OCI-LY1 (cell line): ENCODE results near the gene CREB3L4.

Source experiments
- H2AFZ ChIP-seq: fragments of 200-600 bp; sonication (generic), shearing (Covaris generic); 2 replicates; pipeline ENCODE4 v1.6.0; 2014; ENCODE audit warnings: antibody characterized with exemption, mild to moderate bottlenecking, low read length
- H3F3A ChIP-seq: fragments of 200-600 bp; sonication (generic), shearing (Covaris generic); 2 replicates; pipeline ENCODE4 v1.6.0; 2014; ENCODE audit warnings: mild to moderate bottlenecking, antibody characterized with exemption, low read length, moderate library complexity; ENCODE audit not compliant: insufficient read depth
- H3K27ac ChIP-seq: fragments of 200-600 bp; sonication (generic); 2 replicates; pipeline ENCODE4 v1.5.1; 2014; ENCODE audit warnings: low read length, mixed run types, mild to moderate bottlenecking, low read depth; ENCODE audit not compliant: poor library complexity, severe bottlenecking
- H3K27me3 ChIP-seq: fragments of 200-600 bp; sonication (generic); 2 replicates; pipeline ENCODE4 v1.6.0; 2014; ENCODE audit warnings: antibody characterized with exemption, mild to moderate bottlenecking, low read length, moderate library complexity; ENCODE audit not compliant: insufficient read depth
- H3K36me3 ChIP-seq: fragments of 200-600 bp; sonication (generic); 2 replicates; pipeline ENCODE4 v1.6.1; 2014; ENCODE audit warnings: mild to moderate bottlenecking, antibody characterized with exemption, low read length, moderate library complexity, mixed read lengths; ENCODE audit not compliant: insufficient read depth
- H3K4me1 ChIP-seq: fragments of 200-600 bp; sonication (generic); 2 replicates; pipeline ENCODE4 v1.5.1; 2014; ENCODE audit warnings: mild to moderate bottlenecking, low read length, moderate library complexity; ENCODE audit not compliant: insufficient read depth, severe bottlenecking
- H3K4me2 ChIP-seq: fragments of 200-600 bp; sonication (generic), shearing (Covaris generic); 2 replicates; pipeline ENCODE4 v1.6.1; 2014; ENCODE audit warnings: low read length
- H3K4me3 ChIP-seq: fragments of 200-600 bp; sonication (generic); 2 replicates; pipeline ENCODE4 v1.5.1; 2014; ENCODE audit warnings: low read length, low read depth, mild to moderate bottlenecking, mixed read lengths; ENCODE audit not compliant: poor library complexity, severe bottlenecking
- H3K79me2 ChIP-seq: fragments of 200-600 bp; shearing (Covaris generic); 2 replicates; pipeline ENCODE4 v1.6.1; 2016; ENCODE audit warnings: mixed run types, low read length, mixed read lengths; ENCODE audit not compliant: insufficient read depth
- H3K9ac ChIP-seq: fragments of 200-600 bp; sonication (generic), shearing (Covaris generic); 2 replicates; pipeline ENCODE4 v1.6.1; 2014; ENCODE audit warnings: mild to moderate bottlenecking, low read length, mixed read lengths
- H3K9me2 ChIP-seq: fragments of 200-600 bp; sonication (generic), shearing (Covaris generic); 2 replicates; pipeline ENCODE4 v1.6.1; 2014; ENCODE audit warnings: low read depth, mild to moderate bottlenecking, low read length, mixed read lengths
- H3K9me3 ChIP-seq: fragments of 200-600 bp; shearing (Covaris generic); 2 replicates; pipeline ENCODE4 v1.6.1; 2014; ENCODE audit warnings: low read length, mixed read lengths
- H4K20me1 ChIP-seq: fragments of 200-600 bp; sonication (generic), shearing (Covaris generic); 2 replicates; pipeline ENCODE4 v1.6.0; 2016; ENCODE audit warnings: mild to moderate bottlenecking, low read length; ENCODE audit not compliant: insufficient read depth
- EZH2 ChIP-seq: fragments of 200-600 bp; sonication (generic), shearing (Covaris generic); IDR thresholded peaks from 2 replicates; pipeline ENCODE4 v1.8.0; 2017; ENCODE audit warnings: borderline replicate concordance, mixed run types, mild to moderate bottlenecking, antibody characterized with exemption, low read length, moderate library complexity, mixed read lengths
- TF ChIP-seq, protein P1 (sequence below): fragments of 200-600 bp; sonication (generic), shearing (Covaris generic); IDR thresholded peaks from 2 replicates; pipeline ENCODE4 v1.5.1; 2017; ENCODE audit warnings: mild to moderate bottlenecking, antibody characterized with exemption, low read length, moderate library complexity, mixed read lengths

The CREB3L4 gene

GRCh38 chr1:153934746-153935145 lies 33.0 kb upstream of the CREB3L4 start:
- no peak overlapping the region for H3K9ac ChIP-seq
- H3F3A ChIP-seq: no peaks in the 10 kb centered on the region
- H4K20me1 ChIP-seq: no peaks in the 10 kb centered on the region
- no peak overlapping the region for H3K4me2 ChIP-seq
- H3K27me3 ChIP-seq: no peaks in the 10 kb centered on the region
- no peaks in the 10 kb centered on the region for H3K9me2 ChIP-seq
- no peaks in the 10 kb centered on the region for H3K79me2 ChIP-seq
- TF ChIP-seq EZH2: no peak
- TF ChIP-seq, protein P1, sequence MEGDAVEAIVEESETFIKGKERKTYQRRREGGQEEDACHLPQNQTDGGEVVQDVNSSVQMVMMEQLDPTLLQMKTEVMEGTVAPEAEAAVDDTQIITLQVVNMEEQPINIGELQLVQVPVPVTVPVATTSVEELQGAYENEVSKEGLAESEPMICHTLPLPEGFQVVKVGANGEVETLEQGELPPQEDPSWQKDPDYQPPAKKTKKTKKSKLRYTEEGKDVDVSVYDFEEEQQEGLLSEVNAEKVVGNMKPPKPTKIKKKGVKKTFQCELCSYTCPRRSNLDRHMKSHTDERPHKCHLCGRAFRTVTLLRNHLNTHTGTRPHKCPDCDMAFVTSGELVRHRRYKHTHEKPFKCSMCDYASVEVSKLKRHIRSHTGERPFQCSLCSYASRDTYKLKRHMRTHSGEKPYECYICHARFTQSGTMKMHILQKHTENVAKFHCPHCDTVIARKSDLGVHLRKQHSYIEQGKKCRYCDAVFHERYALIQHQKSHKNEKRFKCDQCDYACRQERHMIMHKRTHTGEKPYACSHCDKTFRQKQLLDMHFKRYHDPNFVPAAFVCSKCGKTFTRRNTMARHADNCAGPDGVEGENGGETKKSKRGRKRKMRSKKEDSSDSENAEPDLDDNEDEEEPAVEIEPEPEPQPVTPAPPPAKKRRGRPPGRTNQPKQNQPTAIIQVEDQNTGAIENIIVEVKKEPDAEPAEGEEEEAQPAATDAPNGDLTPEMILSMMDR: no peak
- H3K36me3 ChIP-seq: peaks cover 85% of the 10 kb centered on the region
- no peaks in the 10 kb centered on the region for H3K4me1 ChIP-seq
- H3K4me3 ChIP-seq: no peak overlapping the region
- H3K9me3 ChIP-seq: no peaks in the 10 kb centered on the region
- H3K27ac ChIP-seq: no peak overlapping the region
- H2AFZ ChIP-seq: no peak overlapping the region

DNA sequence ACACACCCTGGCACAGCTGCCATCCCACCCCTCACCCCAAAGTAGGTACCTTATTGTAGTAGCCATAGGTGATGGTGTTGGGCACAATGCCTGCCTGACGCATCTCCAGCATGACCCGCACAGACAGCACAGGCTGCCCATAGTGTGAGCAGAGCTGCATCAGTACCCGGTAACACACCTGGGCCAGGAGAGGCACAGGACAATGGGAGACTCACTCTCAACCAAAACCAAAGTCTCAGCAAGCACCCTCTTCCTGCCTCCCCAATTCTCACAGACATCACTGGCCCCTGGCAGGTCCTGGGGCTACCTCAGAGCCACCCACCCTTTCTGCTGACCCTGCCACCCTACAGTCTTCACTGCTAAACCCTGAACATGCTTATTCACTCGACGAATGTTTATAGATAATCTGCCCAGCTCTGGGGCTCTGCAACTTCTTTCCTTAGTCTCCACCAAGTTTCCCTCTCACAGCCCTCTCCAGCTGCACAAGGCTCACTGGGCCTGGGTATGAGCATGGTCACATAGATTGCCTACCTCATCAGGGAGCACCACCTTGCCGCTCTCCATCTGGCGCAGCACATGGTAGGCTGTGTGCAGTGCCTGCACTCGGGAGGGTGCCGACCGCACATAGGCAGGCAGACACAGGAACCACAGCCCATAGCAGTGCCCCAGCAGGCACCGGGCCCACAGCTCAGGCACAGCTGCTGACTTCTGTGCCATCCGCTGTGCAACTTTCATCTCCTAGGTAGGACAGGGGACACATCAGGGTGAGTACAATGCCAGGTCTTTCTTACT lies 31.5 kb upstream of the CREB3L4 start:
- no peaks in the 10 kb centered on the region for H3F3A ChIP-seq
- H3K9ac ChIP-seq: no peak overlapping the region
- no peaks in the 10 kb centered on the region for H3K27me3 ChIP-seq
- no peak overlapping the region for H3K4me2 ChIP-seq
- no peak overlapping the region for H3K27ac ChIP-seq
- peaks cover 87% of the 10 kb centered on the region for H3K36me3 ChIP-seq
- no peaks in the 10 kb centered on the region for H3K4me1 ChIP-seq
- H2AFZ ChIP-seq: no peak overlapping the region
- no peaks in the 10 kb centered on the region for H3K9me3 ChIP-seq
- no peaks in the 10 kb centered on the region for H4K20me1 ChIP-seq
- H3K4me3 ChIP-seq: no peak overlapping the region
- no peaks in the 10 kb centered on the region for H3K79me2 ChIP-seq
- TF ChIP-seq, protein P1: no peak
- no peak for TF ChIP-seq EZH2
- H3K9me2 ChIP-seq: no peaks in the 10 kb centered on the region

GRCh38 chr1:153937331-153937730 lies 30.4 kb upstream of the CREB3L4 start:
- no peak overlapping the region for H3K4me2 ChIP-seq
- no peaks in the 10 kb centered on the region for H4K20me1 ChIP-seq
- no peaks in the 10 kb centered on the region for H3K79me2 ChIP-seq
- H3K9ac ChIP-seq: no peak overlapping the region
- TF ChIP-seq, protein P1: no peak
- TF ChIP-seq EZH2: no peak
- H3K27ac ChIP-seq: no peak overlapping the region
- H3K36me3 ChIP-seq: peaks cover 91% of the 10 kb centered on the region
- no peaks in the 10 kb centered on the region for H3F3A ChIP-seq
- H3K9me2 ChIP-seq: no peaks in the 10 kb centered on the region
- H2AFZ ChIP-seq: no peak overlapping the region
- H3K4me1 ChIP-seq: no peaks in the 10 kb centered on the region
- H3K27me3 ChIP-seq: no peaks in the 10 kb centered on the region
- no peak overlapping the region for H3K4me3 ChIP-seq
- no peaks in the 10 kb centered on the region for H3K9me3 ChIP-seq
